HL-60/S4 treated with retinoic acid at 250 ng/mL for 4 days and 3 days (cell line): ENCODE data around the gene PDE4D.

Experiments
- in situ Hi-C: fragments of 300-500 bp; cut with MboI; formaldehyde crosslinking; loops from 2 replicates; pipeline ENCODE4 v1.7.0; 2022; ENCODE audit warnings: low sequenced_read_pairs

The PDE4D gene

DNA sequence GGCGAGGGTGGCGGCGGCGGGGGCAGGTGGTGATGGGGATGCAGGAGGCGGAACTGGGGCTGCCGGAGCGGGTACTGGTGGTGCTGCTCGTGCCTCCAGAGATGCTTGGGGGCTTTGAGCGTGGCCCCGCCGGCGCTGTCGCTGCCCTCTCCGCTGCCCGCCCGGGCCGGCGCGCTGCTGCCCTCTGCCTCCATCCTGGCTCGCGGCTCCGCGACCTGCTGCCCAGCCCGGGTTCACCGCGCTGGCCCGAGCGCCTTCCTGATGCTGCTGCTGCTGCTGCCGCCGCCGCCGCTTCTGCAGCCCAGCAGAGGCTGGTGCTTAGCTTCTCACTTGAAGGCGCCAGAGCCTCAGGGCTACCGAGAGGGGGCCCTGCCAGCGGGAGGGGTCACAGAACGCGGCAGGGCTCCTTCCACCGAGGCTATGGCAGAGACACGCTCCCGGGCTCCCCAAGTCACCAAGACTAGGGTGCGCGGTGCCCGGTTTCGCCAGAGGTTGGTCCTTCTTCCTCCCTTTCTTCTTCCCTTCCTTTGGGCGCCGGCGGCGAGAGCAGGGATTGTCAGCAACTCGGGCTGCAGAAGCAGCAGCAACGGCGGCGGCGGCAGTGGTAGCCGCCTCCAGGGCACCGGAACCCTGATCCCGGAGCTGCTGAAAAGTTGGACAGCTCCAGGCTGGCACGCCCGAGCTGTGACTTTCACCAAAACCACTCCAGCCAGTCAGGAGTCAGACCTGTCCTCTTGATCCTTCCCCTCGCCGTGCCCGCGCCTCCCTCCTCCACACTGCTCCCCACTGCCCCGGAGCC, at the start of gene PDE4D:
PDE4D (minus strand) TSS at position 298 of the 799 bp plus-strand sequence.
- in situ Hi-C loops: no loop called here

DNA sequence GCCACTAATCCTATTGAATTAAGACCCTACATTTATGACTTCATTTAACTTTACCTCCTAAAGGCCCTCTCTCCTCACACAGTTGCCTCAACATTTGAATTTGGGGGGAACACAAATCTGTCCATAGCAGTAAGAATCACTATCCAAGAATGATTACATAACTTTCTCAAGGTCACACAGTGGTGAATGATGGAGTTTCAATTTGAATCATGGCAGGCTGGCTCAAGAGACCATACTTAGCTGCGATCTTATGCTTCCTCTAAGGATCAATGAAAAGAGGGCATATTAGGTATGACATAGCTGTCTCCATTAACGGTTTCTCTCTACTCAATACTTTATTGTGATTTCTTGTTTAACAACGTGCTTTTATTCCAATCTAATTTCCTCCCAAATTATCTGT, 44.1 kb upstream of the PDE4D start:
- in situ Hi-C loops: no loop called here

DNA sequence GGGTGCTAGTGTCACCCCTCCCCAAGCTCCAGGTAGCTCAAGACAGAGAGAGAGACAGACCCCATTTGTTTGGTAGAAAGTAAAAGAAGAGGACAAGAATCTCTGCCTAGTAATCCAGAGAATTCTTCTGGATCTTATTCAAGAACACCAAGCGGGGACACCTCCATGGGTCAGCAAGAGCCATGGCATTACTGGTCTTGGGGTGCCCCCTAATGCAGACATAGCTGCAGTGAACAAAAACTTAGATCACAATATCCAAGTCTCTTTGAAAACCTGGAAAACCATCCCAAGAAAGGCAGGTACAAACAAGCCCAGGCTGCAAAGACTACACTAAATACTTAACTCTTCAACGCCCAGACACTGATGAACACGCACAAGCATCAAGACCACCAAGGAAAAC, 29.9 kb upstream of the PDE4D start:
- in situ Hi-C loops: no loop called here

DNA sequence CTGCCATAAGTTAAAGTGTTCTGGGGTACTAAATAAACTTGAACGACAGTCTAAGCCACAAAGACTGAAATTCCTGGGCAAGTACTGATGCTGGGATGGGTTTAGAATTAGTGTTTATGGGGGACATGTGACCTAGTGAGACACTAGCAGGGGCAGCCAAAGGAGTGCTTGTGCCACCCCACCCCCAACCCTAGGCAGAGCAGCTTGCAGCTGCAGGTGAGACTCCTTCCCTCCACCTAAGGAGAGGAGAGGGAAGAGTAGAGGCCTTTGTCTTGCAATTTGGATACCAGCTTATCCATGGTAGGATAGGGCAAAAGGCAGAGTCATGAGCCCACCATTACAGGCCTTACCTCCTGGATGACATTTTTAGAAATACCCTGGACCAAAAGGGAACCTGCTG, 28.7 kb upstream of the PDE4D start:
- in situ Hi-C loops: no loop called here

DNA sequence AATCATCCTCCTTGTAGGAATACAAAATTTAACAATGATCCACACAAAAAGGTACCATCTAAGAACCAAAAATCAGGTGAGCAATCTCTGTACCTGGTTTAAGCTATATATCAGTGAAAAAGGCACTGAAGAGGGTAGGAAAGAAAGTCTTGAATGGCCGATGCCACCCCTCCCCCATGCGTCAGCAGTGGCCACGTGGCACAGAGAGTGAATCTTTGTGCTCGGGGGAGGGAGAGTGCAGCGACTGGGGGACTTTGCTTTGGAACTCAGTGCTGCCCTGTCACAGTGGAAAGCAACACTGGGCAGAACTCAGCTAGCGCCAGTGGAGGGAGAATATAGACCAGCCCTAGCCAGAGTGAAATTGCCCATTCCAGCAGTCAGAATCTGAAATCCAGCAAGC, 28.3 kb upstream of the PDE4D start:
- in situ Hi-C loops: no loop called here

DNA sequence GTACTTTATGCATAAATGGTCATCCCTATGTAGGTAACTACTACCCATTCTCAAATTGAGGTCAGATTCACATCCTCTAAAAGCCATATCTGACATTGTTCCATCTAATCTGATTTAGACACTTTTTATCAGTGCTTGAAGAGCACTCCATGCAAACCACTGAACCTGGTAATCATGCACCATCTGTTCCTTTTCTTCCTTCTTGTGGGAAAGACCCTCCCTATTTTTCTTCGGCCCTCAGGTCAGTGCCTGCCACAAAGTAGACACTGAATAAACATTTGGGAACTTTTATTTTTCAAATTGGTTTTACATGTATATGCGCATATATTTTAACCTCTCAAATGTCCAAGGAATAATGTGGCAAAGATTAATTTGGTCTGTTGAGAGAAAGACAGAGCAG, 26.0 kb upstream of the PDE4D start:
- in situ Hi-C loops: no loop called here

DNA sequence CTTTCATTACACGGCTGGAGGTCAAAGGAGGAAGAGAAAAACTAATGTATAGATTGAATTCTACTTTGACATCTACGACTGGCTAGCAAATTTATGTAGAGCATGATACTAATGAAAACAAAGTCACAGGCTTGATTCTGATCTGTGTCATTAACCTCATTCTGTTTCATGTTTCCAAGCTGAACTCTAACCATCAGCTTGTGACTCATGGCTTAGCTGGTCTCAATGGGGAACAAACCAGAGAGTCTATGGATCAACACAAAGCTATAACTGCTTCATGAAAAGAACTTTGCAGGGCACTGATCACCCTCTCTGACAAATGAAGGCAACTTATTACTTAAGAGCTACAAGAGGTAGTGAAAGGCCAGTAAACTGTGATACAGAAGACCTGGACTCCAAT, 23.6 kb upstream of the PDE4D start:
- in situ Hi-C loops: no loop called here

DNA sequence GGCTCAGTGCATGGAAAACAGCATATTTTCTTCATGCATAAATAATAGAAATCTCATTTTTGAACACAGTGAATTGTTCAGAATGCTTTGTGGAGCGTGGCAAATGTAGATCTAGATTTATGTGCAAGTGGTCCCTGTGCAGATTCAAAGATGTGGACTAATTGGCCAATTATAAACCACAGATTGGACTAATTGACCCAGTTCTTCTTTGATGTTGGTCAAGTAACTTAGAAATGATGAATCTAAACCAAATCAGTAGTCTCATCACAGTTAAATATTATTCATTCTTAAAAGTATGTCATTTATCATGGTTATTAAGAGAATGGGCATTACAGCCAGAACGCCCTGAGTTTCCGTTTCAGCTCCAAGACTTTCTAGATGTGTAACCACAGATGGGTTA, 11.7 kb upstream of the PDE4D start:
- in situ Hi-C loops: no loop called here

DNA sequence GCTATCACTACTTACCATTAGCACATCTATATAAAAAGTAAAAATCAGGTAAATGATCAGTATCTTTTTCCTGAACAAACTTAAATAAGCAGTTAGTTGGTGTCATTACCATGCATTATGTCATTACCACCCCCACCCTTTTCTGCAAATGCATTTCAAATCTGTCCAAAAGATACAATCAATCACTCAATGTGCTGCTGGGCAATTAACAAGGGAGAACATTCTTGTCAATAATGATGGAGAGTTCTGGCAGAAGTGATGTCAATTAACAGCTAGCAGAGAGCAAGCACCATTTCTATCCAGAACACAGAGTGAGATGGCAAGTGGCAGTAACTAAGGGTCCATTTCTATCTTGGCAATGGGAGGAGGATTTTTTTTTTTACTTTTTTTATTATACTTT, 3.5 kb upstream of the PDE4D start:
- in situ Hi-C loops: no loop called here

DNA sequence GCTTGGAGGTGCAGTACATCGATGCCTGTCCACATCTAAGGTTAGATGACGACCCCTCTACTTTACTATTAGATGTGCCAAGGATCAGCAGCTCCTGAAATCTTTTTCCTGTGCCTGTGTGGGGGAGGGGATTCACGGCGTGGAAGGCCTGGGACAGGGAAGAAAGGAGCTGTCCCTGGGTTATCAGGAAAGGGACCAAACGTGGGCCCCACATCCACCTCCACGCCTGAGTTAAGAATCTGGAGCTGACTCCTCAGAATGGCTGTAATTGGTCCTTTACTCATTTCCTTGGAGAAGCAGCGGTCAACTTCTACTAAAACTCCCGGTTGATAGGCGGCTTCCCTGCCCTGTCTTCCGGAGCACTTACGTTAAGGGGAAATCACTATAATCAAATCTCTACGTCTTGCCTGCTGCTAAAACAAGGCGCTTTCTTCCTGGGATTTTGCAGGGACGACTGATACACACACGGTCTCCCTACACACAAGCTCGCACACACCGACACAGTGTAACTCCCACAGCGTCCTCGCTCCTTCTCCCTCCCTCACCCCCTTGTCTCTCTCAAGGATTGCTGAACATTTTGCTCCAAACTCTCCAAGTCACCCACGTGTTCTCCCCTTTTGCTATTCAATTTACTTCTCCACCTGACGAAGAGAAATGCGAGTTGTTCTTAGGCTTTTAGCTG, 1.4 kb downstream of the PDE4D start:
- in situ Hi-C loops: no loop called here

DNA sequence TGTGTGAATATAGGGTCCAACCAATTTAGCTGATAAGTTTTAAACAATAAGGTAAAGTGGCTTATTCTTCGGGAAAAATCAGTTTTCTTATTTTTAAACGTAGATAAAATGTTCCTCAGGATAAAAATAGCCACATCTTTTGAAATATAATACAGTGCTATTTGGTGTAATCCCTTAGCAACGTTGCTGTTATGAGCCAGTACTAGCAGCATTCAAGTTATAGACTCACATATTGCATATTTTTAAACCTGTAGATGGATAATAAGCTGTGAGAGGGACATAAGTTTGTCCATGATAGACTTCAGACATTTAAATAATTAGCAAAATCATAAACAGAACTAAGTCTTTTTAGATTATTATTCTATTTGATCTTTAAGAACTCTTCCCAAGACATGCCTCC, 6.3 kb downstream of the PDE4D start:
- in situ Hi-C loops: no loop called here

DNA sequence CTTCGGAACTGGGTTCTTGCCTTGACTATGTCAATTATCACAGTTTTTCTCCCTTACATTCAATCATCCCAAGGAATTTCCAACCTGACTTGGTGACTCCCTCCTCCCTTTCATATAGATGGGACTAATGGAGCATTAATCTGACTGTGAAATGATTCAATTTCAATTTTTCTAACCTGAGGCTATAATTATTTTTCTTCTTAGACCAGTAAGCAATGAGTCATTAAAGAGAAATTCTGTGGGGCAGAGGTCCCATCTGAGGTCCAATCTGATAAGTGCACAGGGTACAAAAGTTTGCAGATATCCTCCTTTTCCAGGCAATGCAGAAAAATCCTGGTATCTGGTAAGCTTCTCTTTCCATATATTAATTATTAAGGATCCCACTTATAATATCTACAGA, 18.9 kb downstream of the PDE4D start:
- in situ Hi-C loops: no loop called here

DNA sequence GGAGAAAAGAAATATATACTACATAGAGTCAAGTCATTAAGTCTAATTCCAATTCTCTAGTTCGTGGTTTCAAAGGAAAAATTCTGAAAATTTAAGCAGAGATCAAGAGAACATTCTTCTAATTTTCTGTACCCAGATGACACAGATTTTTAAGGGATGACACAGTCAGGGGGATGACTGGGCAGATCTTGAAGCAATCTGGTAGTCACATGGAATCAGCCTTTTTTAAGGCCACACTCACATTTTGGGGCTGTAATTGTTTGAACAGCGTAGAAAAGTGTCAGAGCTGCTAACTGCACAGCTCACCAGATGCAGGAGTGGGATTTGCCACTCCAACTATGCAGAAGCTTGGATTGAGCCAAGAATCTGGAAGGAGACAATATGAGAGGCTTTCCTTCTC, 20.4 kb downstream of the PDE4D start:
- in situ Hi-C loops: no loop called here

DNA sequence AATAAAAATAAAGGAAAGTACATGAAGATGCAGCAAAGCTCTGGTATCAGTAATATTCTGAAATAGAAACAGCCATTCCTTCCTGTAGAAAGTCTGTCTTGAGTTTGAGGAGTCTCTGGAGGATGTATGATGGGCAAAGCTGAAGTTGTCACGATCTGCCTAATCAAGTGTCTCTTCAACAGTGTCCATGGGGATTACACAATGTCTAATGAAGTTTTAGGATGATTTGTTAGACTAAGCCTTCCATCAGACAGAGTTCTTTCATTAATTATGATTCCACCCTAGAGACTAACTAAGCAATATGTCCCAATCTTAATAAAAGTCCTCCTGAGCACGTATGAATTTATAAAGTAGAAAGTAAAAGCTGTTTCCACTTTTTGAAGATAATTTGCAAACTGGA, 26.9 kb downstream of the PDE4D start:
- in situ Hi-C loops: no loop called here

DNA sequence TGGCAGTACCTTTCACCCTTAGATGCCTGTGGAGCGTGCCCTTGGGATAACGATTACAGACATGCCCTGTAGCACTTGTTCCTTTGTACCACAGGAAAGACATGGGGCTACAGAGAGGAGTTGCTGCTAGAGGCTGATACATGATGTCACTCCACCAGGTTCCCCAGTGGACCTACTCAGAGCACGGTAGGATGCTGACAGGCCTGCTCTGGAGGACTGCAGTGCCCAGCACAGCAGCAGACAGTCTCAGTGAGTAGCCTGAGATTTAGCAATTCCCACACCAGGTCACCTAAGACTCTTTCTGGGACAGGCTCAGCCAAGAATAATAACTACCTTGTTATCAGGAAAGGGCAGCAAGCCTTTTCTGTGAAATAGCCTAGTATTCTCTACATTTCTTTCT, 28.8 kb downstream of the PDE4D start:
- in situ Hi-C loops: no loop called here

DNA sequence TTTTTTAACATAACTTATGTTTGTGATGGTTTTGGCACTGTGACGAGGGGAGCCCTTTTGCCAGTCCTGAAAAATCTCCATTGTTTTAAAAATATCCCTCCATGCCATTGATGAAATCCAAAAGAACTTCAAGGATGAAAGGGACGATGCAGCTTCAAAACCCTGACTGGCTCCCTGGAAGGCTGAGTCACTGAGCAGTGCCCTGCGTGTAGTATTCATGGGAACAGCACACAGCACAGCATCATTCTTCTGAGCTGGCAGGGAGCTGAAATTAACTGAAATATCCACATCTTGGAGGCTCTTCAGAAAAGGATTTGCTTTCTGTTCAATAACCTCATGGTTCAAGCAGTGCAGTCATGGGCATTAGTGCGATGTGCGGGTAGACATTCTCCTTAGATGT, 29.7 kb downstream of the PDE4D start:
- in situ Hi-C loops: no loop called here

DNA sequence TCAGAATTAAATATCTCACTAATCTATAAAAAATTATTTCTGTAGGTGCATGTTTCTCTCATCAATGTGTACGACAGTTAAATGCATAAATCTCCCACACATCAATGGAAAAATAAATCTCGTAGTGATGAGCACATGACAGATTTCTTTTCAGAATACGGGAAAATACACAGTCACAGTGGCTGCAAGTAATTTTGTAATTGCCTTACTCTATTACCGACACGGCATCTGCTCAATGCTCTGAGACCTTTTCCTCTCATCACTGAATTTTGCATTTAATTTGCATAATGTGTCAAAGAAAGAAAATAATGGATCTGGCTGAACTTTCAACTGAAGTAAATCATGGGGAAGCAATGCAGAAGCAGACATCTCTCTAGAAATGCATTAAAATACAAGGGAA, 37.2 kb downstream of the PDE4D start:
- in situ Hi-C loops: no loop called here

DNA sequence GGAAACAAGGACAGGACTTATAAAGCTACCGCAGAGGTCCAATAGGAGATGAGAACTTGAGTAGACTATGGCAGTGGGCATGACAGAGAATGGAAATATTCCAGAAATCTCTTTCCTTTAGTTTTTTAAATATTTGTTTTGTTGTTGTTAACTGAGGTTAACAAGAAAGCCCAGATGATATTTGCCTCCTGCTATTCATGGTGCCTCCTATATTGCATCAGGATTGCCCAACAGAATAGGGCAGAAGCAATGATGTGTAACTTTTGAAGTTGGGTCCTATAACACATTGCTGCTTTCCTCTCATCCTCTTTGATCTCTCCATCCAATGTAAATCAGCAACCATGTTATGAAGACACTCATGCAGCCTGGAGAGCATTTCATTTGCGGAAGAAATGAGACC, 42.8 kb downstream of the PDE4D start:
- in situ Hi-C loops: no loop called here

DNA sequence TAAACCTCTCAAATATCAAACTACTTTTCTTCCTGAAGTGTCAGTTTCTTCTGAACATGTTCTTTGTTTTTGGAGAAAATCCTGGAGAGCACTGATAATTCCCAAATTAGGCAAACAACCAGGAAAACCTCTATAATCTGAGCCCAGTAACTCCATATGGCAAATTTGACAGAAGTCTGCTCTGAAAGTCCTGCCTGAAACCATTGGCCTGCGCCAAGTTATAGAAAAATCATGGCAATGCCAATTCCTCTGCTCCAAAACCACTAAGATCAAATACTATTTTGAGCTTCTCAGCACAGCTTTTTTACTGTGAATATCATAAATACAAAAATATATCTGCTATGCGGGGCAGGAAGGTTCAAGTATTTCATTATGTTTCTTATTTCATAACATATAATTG, 45.9 kb downstream of the PDE4D start:
- in situ Hi-C loops: no loop called here

DNA sequence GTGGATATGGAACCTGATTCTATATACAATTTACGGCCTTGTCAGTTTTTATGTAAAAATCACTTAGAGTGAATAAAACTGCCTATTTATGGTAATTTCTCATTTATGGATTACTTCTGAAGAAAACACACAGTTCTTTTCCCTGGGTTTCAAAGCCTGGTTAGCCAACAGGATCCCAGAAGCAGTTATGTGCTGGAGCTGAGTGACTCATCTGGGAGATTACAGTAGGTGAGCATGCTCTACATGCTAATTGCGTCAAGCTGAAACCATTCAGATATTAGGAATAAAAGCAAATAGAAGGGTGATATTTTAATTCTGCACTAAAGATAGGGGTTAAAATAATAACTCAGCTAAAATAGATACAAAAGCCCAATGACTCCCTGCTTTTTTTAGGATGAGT, 47.8 kb downstream of the PDE4D start:
- in situ Hi-C loops: no loop called here

DNA sequence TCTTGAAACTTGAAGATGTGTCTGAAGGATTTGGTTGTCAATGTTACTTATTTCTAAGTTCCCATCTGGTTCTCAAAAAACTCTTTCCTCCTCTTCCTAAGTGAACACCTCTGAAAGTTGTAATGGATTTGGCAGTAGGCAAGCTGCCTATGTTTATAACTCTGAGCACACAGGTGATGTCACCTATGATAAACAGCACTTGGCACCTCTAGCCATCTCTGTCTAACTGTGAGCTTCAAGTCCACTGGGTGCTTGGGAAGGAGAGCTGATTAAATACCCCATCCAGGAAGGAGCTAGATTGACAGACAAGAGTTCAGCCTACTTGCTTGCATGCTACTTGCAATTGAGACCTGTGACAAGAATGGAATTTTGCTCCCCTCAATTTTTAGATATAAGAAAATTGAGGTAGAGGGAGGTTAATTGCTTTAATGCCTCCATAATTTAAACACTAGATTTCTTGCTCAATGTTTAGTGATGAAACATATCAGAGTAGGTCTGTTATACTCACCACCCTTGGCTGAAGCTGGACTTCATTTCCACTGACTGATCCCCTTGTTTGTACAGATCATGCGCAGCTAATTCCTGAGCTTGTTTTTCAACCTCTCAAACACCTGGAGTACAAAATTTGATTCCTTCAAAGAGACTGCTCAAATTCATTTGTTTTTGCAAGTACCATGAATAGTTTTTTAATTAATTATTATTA, 49.9 kb downstream of the PDE4D start:
- in situ Hi-C loops: no loop called here

DNA sequence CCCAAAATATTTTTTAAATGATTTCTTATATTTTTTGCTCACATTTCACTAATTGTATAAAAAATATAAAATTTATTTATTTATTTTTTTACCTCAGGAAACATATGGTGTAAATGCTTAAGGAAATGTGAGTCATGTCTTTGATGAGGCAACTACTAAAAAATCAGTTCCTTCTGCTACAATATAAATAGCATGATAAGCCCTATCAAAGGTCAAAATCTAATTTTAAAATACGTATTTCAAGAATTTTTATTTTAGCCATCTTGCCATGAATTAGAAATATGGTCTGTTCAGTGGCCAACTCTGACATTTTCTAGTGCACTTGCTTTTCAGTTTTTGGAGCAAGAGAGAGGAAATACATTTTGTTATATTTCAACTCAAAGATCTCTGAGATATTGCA, 50.5 kb downstream of the PDE4D start:
- in situ Hi-C loops: no loop called here
